Activated T-cell treated with anti-CD3 and anti-CD28 coated beads, Interleukin-2, amount 50 U/mL, for 72 hours (primary cell): ENCODE results near the gene INPP5B. TPM values are rescaled to one million over a fixed set of nuclear protein-coding genes. Genes with fewer than 3 reads are reported as not detected.
A peak's percentile ranks its signal among the peaks of the same experiment; 100 is the strongest.

Experiments
- ATAC-seq, 2 donors: fragments of 150-1000 bp; cut with Tn5 transposase; replicated peaks in 1 of 2; 2 replicates each; pipeline ENCODE4 v1.10.0; 2021; ENCODE audit warnings: moderate library complexity in 2 of 2, mild to moderate bottlenecking in 1 of 2
- DNase-seq, 2 donors: peaks; one replicate each; pipeline ENCODE4 v3.0.0; 2021 to 2022; ENCODE audit warnings: mixed read lengths in 1 of 2
- H3K27ac Mint-ChIP-seq: one replicate; pipeline ENCODE4 v1.8.0; 2022; ENCODE audit warnings: mild to moderate bottlenecking, moderate library complexity, mixed read lengths
- H3K27me3 Mint-ChIP-seq: one replicate; pipeline ENCODE4 v1.8.0; 2022; ENCODE audit warnings: low read depth, mixed read lengths
- H3K36me3 Mint-ChIP-seq, 2 donors: one replicate each; pipeline ENCODE4 v1.8.0; 2022; ENCODE audit warnings: mixed read lengths in 2 of 2, mild to moderate bottlenecking in 1 of 2; ENCODE audit not compliant: insufficient read depth in 2 of 2
- H3K4me1 Mint-ChIP-seq: one replicate; pipeline ENCODE4 v1.8.0; 2022; ENCODE audit warnings: low read depth, mixed read lengths
- H3K4me3 Mint-ChIP-seq, 2 donors: one replicate each; pipeline ENCODE4 v1.8.0; 2022; ENCODE audit warnings: mild to moderate bottlenecking in 2 of 2, mixed read lengths in 2 of 2, moderate library complexity in 2 of 2
- H3K9me3 Mint-ChIP-seq, 2 donors: one replicate each; pipeline ENCODE4 v1.8.0; 2022; ENCODE audit warnings: mixed read lengths in 2 of 2
- total RNA-seq, 2 donors: library from RNA; stranded (reverse); gene quantifications; one replicate each; pipeline ENCODE4 v1.2.3, GENCODE V29; 2022

The INPP5B gene
- total RNA-seq, 2 donors from 2014 or later: 44.7 to 53.6 TPM

- Mint-ChIP-seq H3K27ac (peak overlapping the region; percentile 64), H3K4me3 (no peak overlapping the region), H3K27me3 (no peaks in the 10 kb centered on the region), H3K36me3 (peaks cover 10 to 21% of the 10 kb centered on the region in 2 donors), H3K9me3 (no peaks in the 10 kb centered on the region), H3K4me1 (peaks cover 32% of the 10 kb centered on the region)
- no peak for ATAC-seq
- no peak for DNase-seq
Measured at GRCh38 chr1:37866491-37866890, 80.4 kb downstream of the INPP5B start.

- peak overlapping the region in 1 of 2 donors; percentile 3 for H3K4me3 Mint-ChIP-seq
- DNase-seq: peak; percentile 58 to 69
- peaks cover 10 to 21% of the 10 kb centered on the region in 2 donors for H3K36me3 Mint-ChIP-seq
- no peaks in the 10 kb centered on the region for H3K9me3 Mint-ChIP-seq
- peak overlapping the region; percentile 64 for H3K27ac Mint-ChIP-seq
- ATAC-seq: peak; percentile 78 to 90
- H3K4me1 Mint-ChIP-seq: peaks cover 33% of the 10 kb centered on the region
- H3K27me3 Mint-ChIP-seq: no peaks in the 10 kb centered on the region
Measured at GRCh38 chr1:37865348-37866120, 81.3 kb downstream of the INPP5B start.

DNA sequence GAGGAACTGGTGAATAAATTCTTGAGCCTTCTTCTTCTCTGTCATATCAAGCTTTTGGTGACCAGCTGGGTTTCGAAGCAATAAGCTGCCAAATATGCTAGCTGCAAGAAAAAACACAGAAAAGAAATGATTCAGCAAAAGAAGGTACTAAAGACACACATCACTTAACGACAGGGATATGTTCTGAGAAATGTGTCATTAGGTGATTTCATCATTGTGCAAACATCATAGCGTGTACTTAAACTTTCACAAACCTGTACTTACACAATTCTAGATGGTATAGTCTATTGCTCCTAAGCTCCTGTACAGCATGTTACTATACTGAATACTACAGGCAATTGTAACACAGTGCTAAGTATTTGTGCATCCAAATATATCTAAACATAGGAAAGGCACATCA lies 84.5 kb downstream of the INPP5B start:
- H3K4me1 Mint-ChIP-seq: peaks cover 53% of the 10 kb centered on the region
- H3K27me3 Mint-ChIP-seq: no peaks in the 10 kb centered on the region
- no peaks in the 10 kb centered on the region for H3K9me3 Mint-ChIP-seq
- H3K36me3 Mint-ChIP-seq: peaks cover 14 to 18% of the 10 kb centered on the region in 2 donors
- H3K4me3 Mint-ChIP-seq: peak overlapping the region in 1 of 2 donors; percentile 70
- peak overlapping the region; percentile 90 for H3K27ac Mint-ChIP-seq
- ATAC-seq (peak; percentile 5 to 42), DNase-seq (no peak)

GRCh38 chr1:37861151-37861550 lies 85.7 kb downstream of the INPP5B start:
- Mint-ChIP-seq H3K36me3 (peaks cover 15 to 22% of the 10 kb centered on the region in 2 donors), H3K4me3 (no peak overlapping the region), H3K9me3 (no peaks in the 10 kb centered on the region), H3K27ac (no peak overlapping the region), H3K27me3 (no peaks in the 10 kb centered on the region), H3K4me1 (peaks cover 55% of the 10 kb centered on the region)
- DNase-seq: no peak
- no peak for ATAC-seq

GRCh38 chr1:37860346-37860666 lies 86.5 kb downstream of the INPP5B start:
- H3K9me3 Mint-ChIP-seq: no peaks in the 10 kb centered on the region

GRCh38 chr1:37859507-37860345 lies 87.1 kb downstream of the INPP5B start, which contains the start of gene MTF1:
Gene MTF1, minus strand, starts transcription at chr1:37859592. Its CDS starts 1,934 bp downstream, at chr1:37857658.
- no peaks in the 10 kb centered on the region for H3K9me3 Mint-ChIP-seq
- H3K36me3 Mint-ChIP-seq: peaks cover 12 to 18% of the 10 kb centered on the region in 2 donors
- peak within 1 kb of the TSS; percentile 96 for H3K27ac Mint-ChIP-seq
- peak; percentile 96 to 98 for DNase-seq
- ATAC-seq: peak; percentile 96 to 98
- H3K27me3 Mint-ChIP-seq: no peaks in the 10 kb centered on the region
- peaks cover 50% of the 10 kb centered on the region for H3K4me1 Mint-ChIP-seq
- peak within 1 kb of the TSS; percentile 92 to 94 for H3K4me3 Mint-ChIP-seq

More at GRCh38 chr1:37860346-37860666, 86.5 kb downstream of the INPP5B start:
- Mint-ChIP-seq H3K4me1 (peaks cover 50% of the 10 kb centered on the region), H3K36me3 (peaks cover 14 to 22% of the 10 kb centered on the region in 2 donors), H3K4me3 (peak overlapping the region; percentile 92 to 94), H3K27ac (peak overlapping the region; percentile 91), H3K27me3 (no peaks in the 10 kb centered on the region)
- DNase-seq: no peak
- no peak for ATAC-seq

GRCh38 chr1:37858931-37859506 lies 87.8 kb downstream of the INPP5B start:
- Mint-ChIP-seq H3K27me3 (no peaks in the 10 kb centered on the region), H3K4me1 (peaks cover 54% of the 10 kb centered on the region), H3K36me3 (peaks cover 13 to 15% of the 10 kb centered on the region in 2 donors), H3K4me3 (peak overlapping the region; percentile 92 to 94), H3K9me3 (no peaks in the 10 kb centered on the region), H3K27ac (peak overlapping the region; percentile 96)
- DNase-seq (peak; percentile 7 to 29), ATAC-seq (no peak)

DNA sequence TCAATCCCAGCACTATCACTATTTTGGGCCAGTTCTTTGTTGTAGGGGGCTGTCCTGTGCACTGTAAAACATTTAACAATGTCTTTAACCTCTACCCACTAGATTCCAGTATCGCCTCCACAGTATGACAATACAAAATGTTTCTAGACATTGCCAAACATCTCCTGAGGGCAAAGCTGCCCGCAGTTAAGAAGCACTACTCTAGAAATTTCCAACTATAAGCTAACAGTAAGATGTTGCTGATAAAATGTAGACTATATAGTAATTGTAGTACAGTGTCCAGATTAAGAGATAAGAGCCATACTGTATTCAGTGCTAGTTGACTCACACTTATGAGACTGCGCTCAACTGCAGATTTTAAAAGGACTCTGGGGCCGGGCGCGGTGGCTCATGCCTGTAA lies 92.4 kb downstream of the INPP5B start:
- peaks cover 38% of the 10 kb centered on the region for H3K4me1 Mint-ChIP-seq
- no peaks in the 10 kb centered on the region for H3K9me3 Mint-ChIP-seq
- H3K27ac Mint-ChIP-seq: peak overlapping the region; percentile 72
- peak overlapping the region in 1 of 2 donors; percentile 62 for H3K4me3 Mint-ChIP-seq
- no peak for DNase-seq
- peak in 1 of 2 donors; percentile 15 for ATAC-seq
- no peaks in the 10 kb centered on the region for H3K27me3 Mint-ChIP-seq
- peaks cover 12 to 17% of the 10 kb centered on the region in 2 donors for H3K36me3 Mint-ChIP-seq

DNA sequence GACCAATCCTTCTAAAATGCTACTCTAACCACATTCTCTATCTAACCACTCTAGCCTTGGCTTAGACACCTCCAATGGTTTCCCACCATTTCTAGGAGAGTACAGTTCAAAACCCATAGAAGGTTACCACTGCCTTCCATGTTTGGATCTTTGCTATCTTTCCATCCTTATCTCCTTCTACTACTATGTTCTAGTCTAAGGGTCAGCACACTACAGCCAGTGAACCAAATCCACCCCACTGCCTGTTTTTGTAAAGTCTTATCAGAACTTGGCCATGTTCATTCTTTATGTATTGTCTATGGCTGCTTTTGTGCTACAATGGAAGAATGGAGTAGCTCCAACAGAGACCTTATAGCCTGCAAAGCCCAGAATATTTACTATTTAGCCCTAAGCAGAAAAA lies 93.7 kb downstream of the INPP5B start:
- H3K27ac Mint-ChIP-seq: peak overlapping the region; percentile 18

DNA sequence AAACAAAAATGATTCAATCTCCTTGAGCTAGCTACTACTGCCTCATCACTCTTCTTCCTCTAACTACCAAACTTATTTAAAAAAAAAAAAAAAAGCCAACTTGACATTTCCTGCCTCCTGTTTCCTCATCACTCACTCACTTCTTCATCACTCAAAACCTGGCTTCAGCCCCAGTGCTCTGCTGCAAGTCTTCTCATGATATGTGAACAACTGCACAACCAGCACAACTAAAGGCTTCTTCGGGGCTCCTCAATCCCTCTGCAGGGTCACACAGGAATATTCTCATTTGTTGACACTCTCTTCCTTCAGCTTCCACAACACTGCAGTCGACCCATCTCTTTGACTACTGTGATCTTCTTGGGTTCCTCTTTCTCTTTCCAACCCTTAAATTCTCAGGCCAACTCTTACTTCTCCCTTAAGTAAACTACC lies 95.1 kb downstream of the INPP5B start:
- Mint-ChIP-seq H3K27ac (no peak overlapping the region), H3K9me3 (no peaks in the 10 kb centered on the region), H3K4me3 (no peak overlapping the region), H3K4me1 (peaks cover 26% of the 10 kb centered on the region), H3K36me3 (peaks cover 6 to 12% of the 10 kb centered on the region in 2 donors), H3K27me3 (no peaks in the 10 kb centered on the region)
- DNase-seq (no peak), ATAC-seq (peak in 1 of 2 donors; percentile 66)

More for the DNA sequence above, 93.7 kb downstream of the INPP5B start:
- H3K4me1 Mint-ChIP-seq: peaks cover 31% of the 10 kb centered on the region
- DNase-seq (no peak), ATAC-seq (no peak)
- H3K36me3 Mint-ChIP-seq: peaks cover 12 to 17% of the 10 kb centered on the region in 2 donors
- no peaks in the 10 kb centered on the region for H3K27me3 Mint-ChIP-seq
- peak overlapping the region in 1 of 2 donors; percentile 6 for H3K4me3 Mint-ChIP-seq
- H3K9me3 Mint-ChIP-seq: no peaks in the 10 kb centered on the region

DNA sequence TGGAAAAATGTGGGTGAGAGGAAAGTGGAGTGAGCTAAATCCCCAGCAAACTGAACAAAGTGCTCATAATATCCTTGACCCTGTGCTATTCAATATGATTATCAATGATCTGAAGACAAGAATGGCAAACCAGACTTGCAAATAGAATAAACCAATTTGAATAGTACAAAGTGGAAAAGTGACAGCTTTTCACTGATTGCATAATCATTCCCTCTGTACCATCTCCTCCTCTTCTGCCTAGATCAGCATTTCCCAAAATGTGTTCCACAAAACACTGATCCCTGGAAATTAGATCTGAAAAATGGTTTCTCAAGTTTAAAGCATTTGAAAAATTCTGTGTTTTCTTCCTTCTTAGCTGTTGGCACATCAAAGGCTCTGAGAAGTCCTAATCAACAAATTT lies 95.6 kb downstream of the INPP5B start:
- ATAC-seq: no peak

GRCh38 chr1:37850352-37850955 lies 96.4 kb downstream of the INPP5B start:
- Mint-ChIP-seq H3K4me1 (peaks cover 34% of the 10 kb centered on the region), H3K27me3 (no peaks in the 10 kb centered on the region), H3K27ac (no peak overlapping the region), H3K9me3 (no peaks in the 10 kb centered on the region), H3K36me3 (peaks cover 6 to 10% of the 10 kb centered on the region in 2 donors), H3K4me3 (no peak overlapping the region)
- DNase-seq: no peak
- ATAC-seq: no peak

More for the DNA sequence above, 95.6 kb downstream of the INPP5B start:
- Mint-ChIP-seq H3K36me3 (peaks cover 6 to 10% of the 10 kb centered on the region in 2 donors), H3K9me3 (no peaks in the 10 kb centered on the region), H3K27me3 (no peaks in the 10 kb centered on the region), H3K4me1 (peaks cover 28% of the 10 kb centered on the region), H3K27ac (no peak overlapping the region), H3K4me3 (no peak overlapping the region)
- DNase-seq: no peak
